ENCODE measurements around the gene TEAD1.

The TEAD1 gene

GRCh38 chr11:12817681-12818332, 143.6 kb downstream of the TEAD1 start:
- DNase-seq: no peak

GRCh38 chr11:12818333-12819015, 144.3 kb downstream of the TEAD1 start:
- no peak for DNase-seq

- no peak for DNase-seq
Measured at GRCh38 chr11:12822392-12823022, 148.3 kb downstream of the TEAD1 start.

GRCh38 chr11:12824281-12825041, 150.2 kb downstream of the TEAD1 start:
- DNase-seq: no peak

GRCh38 chr11:12826441-12826840, 152.2 kb downstream of the TEAD1 start:
- no peak for DNase-seq

GRCh38 chr11:12827369-12827768, 153.1 kb downstream of the TEAD1 start:
- DNase-seq: no peak

GRCh38 chr11:12827929-12828812, 153.9 kb downstream of the TEAD1 start:
- peak; percentile 30 for DNase-seq

GRCh38 chr11:12829131-12829530, 154.9 kb downstream of the TEAD1 start:
- no peak for DNase-seq

GRCh38 chr11:12829540-12830314, 155.5 kb downstream of the TEAD1 start:
- no peak for DNase-seq

- no peak for DNase-seq
Measured at GRCh38 chr11:12831471-12832202, 157.4 kb downstream of the TEAD1 start.

- DNase-seq: no peak
Measured at GRCh38 chr11:12832480-12833224, 158.4 kb downstream of the TEAD1 start.

GRCh38 chr11:12834166-12834565, 159.9 kb downstream of the TEAD1 start:
- no peak for DNase-seq

GRCh38 chr11:12834630-12835029, 160.4 kb downstream of the TEAD1 start:
- DNase-seq: no peak

GRCh38 chr11:12835286-12835685, 161.1 kb downstream of the TEAD1 start:
- DNase-seq: no peak

- DNase-seq: no peak
Measured at GRCh38 chr11:12838463-12839123, 164.4 kb downstream of the TEAD1 start.

GRCh38 chr11:12840871-12841660, 166.8 kb downstream of the TEAD1 start:
- DNase-seq: no peak

- peak; percentile 40 for DNase-seq
Measured at GRCh38 chr11:12841946-12842630, 167.9 kb downstream of the TEAD1 start.
